OCI-LY1 (cell line): ENCODE results near the gene PICK1.

Experiments
- H2AFZ ChIP-seq: fragments of 200-600 bp; sonication (generic), shearing (Covaris generic); 2 replicates; pipeline ENCODE4 v1.6.0; 2014; ENCODE audit warnings: antibody characterized with exemption, mild to moderate bottlenecking, low read length
- H3F3A ChIP-seq: fragments of 200-600 bp; sonication (generic), shearing (Covaris generic); 2 replicates; pipeline ENCODE4 v1.6.0; 2014; ENCODE audit warnings: mild to moderate bottlenecking, antibody characterized with exemption, low read length, moderate library complexity; ENCODE audit not compliant: insufficient read depth
- H3K27ac ChIP-seq: fragments of 200-600 bp; sonication (generic); 2 replicates; pipeline ENCODE4 v1.5.1; 2014; ENCODE audit warnings: low read length, mixed run types, mild to moderate bottlenecking, low read depth; ENCODE audit not compliant: poor library complexity, severe bottlenecking
- H3K27me3 ChIP-seq: fragments of 200-600 bp; sonication (generic); 2 replicates; pipeline ENCODE4 v1.6.0; 2014; ENCODE audit warnings: antibody characterized with exemption, mild to moderate bottlenecking, low read length, moderate library complexity; ENCODE audit not compliant: insufficient read depth
- H3K36me3 ChIP-seq: fragments of 200-600 bp; sonication (generic); 2 replicates; pipeline ENCODE4 v1.6.1; 2014; ENCODE audit warnings: mild to moderate bottlenecking, antibody characterized with exemption, low read length, moderate library complexity, mixed read lengths; ENCODE audit not compliant: insufficient read depth
- H3K4me1 ChIP-seq: fragments of 200-600 bp; sonication (generic); 2 replicates; pipeline ENCODE4 v1.5.1; 2014; ENCODE audit warnings: mild to moderate bottlenecking, low read length, moderate library complexity; ENCODE audit not compliant: insufficient read depth, severe bottlenecking
- H3K4me2 ChIP-seq: fragments of 200-600 bp; sonication (generic), shearing (Covaris generic); 2 replicates; pipeline ENCODE4 v1.6.1; 2014; ENCODE audit warnings: low read length
- H3K4me3 ChIP-seq: fragments of 200-600 bp; sonication (generic); 2 replicates; pipeline ENCODE4 v1.5.1; 2014; ENCODE audit warnings: low read length, low read depth, mild to moderate bottlenecking, mixed read lengths; ENCODE audit not compliant: poor library complexity, severe bottlenecking
- H3K79me2 ChIP-seq: fragments of 200-600 bp; shearing (Covaris generic); 2 replicates; pipeline ENCODE4 v1.6.1; 2016; ENCODE audit warnings: mixed run types, low read length, mixed read lengths; ENCODE audit not compliant: insufficient read depth
- H3K9ac ChIP-seq: fragments of 200-600 bp; sonication (generic), shearing (Covaris generic); 2 replicates; pipeline ENCODE4 v1.6.1; 2014; ENCODE audit warnings: mild to moderate bottlenecking, low read length, mixed read lengths
- H3K9me2 ChIP-seq: fragments of 200-600 bp; sonication (generic), shearing (Covaris generic); 2 replicates; pipeline ENCODE4 v1.6.1; 2014; ENCODE audit warnings: low read depth, mild to moderate bottlenecking, low read length, mixed read lengths
- H3K9me3 ChIP-seq: fragments of 200-600 bp; shearing (Covaris generic); 2 replicates; pipeline ENCODE4 v1.6.1; 2014; ENCODE audit warnings: low read length, mixed read lengths
- H4K20me1 ChIP-seq: fragments of 200-600 bp; sonication (generic), shearing (Covaris generic); 2 replicates; pipeline ENCODE4 v1.6.0; 2016; ENCODE audit warnings: mild to moderate bottlenecking, low read length; ENCODE audit not compliant: insufficient read depth
- EZH2 ChIP-seq: fragments of 200-600 bp; sonication (generic), shearing (Covaris generic); IDR thresholded peaks from 2 replicates; pipeline ENCODE4 v1.8.0; 2017; ENCODE audit warnings: borderline replicate concordance, mixed run types, mild to moderate bottlenecking, antibody characterized with exemption, low read length, moderate library complexity, mixed read lengths
- TF ChIP-seq, protein P1 (sequence below): fragments of 200-600 bp; sonication (generic), shearing (Covaris generic); IDR thresholded peaks from 2 replicates; pipeline ENCODE4 v1.5.1; 2017; ENCODE audit warnings: mild to moderate bottlenecking, antibody characterized with exemption, low read length, moderate library complexity, mixed read lengths

PICK1 gene

DNA sequence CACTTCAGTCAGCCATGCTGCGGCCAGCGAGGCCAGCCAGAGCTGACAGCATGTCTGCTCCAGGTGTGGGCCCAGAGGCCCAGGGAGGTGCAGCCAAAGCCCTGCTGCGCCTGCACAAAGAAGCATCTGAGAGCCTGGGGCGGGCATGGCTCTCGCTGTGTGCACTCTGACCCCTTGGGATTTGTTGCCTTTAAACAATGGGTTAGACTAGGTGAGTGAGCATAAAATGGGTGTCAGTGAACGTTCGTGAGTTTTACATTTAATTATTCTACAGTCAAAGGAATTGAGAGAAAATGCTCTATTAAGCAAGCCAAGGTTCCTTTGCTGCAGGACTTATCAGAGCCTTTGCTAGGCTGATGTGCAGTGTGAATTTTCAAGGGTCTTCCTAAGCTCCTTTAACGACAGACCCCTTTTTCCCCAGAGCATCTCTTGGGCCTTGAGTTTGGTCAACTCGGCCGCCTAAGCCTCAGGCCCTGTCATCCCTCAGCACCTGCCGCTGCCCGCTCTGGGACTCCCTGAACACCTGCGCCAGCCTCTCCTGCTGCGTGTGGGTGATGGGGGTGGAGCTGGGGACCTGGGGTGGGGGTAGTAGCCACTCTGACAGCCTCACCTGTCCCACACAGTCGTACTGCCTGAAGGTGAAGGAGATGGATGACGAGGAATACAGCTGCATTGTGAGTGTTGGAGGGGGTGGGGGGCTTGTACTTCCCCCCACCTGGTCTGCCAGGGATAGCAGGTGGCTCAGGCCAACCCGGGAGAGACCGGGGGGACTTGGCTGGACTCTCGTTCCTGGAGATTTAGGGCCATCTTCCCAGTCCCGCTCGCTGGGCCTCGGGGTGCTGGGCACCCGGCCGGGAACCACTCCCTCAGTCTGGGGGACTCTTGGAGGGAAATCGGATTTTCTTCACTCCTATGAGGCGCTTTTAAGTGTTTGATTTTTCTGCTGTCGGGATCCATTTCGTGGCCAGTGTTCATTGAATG is 16.2 kb downstream of the PICK1 start:
- no peaks in the 10 kb centered on the region for H3K79me2 ChIP-seq
- no peak overlapping the region for H3K9ac ChIP-seq
- H3K36me3 ChIP-seq, result peaks cover 15% of the 10 kb centered on the region; the same call in 1 of the 2 replicates
- no peak overlapping the region for H3K27ac ChIP-seq
- no peak overlapping the region for H2AFZ ChIP-seq
- 0 out of 2 replicates have a peak, but pooled peaks cover 1% of the 10 kb centered on the region for H3K27me3 ChIP-seq
- H3K4me1 ChIP-seq, result no peaks in the 10 kb centered on the region
- H3K9me2 ChIP-seq, result no peaks in the 10 kb centered on the region
- no peaks in the 10 kb centered on the region for H3K9me3 ChIP-seq
- no peak overlapping the region for H3K4me3 ChIP-seq
- no peaks in the 10 kb centered on the region for H4K20me1 ChIP-seq
- no peak for TF ChIP-seq EZH2
- TF ChIP-seq, protein P1, sequence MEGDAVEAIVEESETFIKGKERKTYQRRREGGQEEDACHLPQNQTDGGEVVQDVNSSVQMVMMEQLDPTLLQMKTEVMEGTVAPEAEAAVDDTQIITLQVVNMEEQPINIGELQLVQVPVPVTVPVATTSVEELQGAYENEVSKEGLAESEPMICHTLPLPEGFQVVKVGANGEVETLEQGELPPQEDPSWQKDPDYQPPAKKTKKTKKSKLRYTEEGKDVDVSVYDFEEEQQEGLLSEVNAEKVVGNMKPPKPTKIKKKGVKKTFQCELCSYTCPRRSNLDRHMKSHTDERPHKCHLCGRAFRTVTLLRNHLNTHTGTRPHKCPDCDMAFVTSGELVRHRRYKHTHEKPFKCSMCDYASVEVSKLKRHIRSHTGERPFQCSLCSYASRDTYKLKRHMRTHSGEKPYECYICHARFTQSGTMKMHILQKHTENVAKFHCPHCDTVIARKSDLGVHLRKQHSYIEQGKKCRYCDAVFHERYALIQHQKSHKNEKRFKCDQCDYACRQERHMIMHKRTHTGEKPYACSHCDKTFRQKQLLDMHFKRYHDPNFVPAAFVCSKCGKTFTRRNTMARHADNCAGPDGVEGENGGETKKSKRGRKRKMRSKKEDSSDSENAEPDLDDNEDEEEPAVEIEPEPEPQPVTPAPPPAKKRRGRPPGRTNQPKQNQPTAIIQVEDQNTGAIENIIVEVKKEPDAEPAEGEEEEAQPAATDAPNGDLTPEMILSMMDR, result no peak
- H3K4me2 ChIP-seq, result no peak overlapping the region
- H3F3A ChIP-seq, result no peaks in the 10 kb centered on the region

DNA sequence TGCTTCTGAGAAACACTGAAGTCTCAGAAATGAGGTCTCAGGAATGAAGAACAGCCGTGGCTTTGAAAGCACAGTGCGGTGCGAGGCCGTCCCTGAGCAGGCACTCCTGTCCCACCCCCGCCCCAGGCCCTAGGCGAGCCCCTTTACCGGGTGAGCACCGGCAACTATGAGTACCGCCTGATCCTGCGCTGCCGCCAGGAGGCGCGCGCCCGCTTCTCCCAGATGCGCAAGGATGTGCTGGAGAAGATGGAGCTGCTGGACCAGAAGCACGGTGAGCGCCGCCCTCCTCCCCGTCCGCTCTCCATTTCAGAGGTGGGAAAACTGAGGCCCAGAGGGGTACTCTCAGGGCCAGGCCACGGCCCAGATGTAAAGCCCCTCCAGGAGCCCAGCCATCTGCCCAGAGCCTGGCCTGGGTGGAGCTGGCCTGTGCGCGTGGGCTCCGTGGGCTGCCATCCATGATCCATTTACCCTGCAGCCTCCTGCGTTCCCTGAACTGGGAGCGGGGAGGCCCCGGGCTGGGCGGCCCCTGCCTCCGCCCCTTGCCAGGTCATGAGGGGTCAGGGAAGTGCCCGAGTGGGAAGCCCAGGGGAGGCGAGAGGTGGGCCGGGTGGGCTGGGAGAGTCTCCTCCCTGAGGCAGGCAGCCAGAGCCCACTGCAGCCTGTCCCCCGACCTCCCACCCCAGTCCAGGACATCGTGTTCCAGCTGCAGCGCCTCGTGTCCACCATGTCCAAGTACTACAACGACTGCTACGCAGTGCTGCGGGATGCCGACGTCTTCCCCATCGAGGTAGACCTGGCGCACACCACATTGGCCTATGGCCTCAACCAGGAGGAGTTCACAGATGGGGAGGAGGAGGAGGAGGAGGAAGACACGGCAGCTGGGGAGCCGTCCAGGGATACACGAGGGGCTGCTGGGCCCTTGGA is 17.2 kb downstream of the PICK1 start:
- no peaks in the 10 kb centered on the region for H3K9me2 ChIP-seq
- H3K4me2 ChIP-seq, result no peak overlapping the region
- H3K9ac ChIP-seq, result no peak overlapping the region
- 0 out of 2 replicates have a peak, but pooled peaks cover 3% of the 10 kb centered on the region for H3K27me3 ChIP-seq
- TF ChIP-seq, protein P1, result no peak
- no peak for TF ChIP-seq EZH2
- H3K4me1 ChIP-seq, result no peaks in the 10 kb centered on the region
- H3F3A ChIP-seq, result no peaks in the 10 kb centered on the region
- H3K36me3 ChIP-seq, result peaks cover 15% of the 10 kb centered on the region; the same call in 1 of the 2 replicates
- no peak overlapping the region for H3K4me3 ChIP-seq
- no peak overlapping the region for H3K27ac ChIP-seq
- H3K79me2 ChIP-seq, result no peaks in the 10 kb centered on the region
- no peaks in the 10 kb centered on the region for H4K20me1 ChIP-seq
- no peaks in the 10 kb centered on the region for H3K9me3 ChIP-seq
- no peak overlapping the region for H2AFZ ChIP-seq

DNA sequence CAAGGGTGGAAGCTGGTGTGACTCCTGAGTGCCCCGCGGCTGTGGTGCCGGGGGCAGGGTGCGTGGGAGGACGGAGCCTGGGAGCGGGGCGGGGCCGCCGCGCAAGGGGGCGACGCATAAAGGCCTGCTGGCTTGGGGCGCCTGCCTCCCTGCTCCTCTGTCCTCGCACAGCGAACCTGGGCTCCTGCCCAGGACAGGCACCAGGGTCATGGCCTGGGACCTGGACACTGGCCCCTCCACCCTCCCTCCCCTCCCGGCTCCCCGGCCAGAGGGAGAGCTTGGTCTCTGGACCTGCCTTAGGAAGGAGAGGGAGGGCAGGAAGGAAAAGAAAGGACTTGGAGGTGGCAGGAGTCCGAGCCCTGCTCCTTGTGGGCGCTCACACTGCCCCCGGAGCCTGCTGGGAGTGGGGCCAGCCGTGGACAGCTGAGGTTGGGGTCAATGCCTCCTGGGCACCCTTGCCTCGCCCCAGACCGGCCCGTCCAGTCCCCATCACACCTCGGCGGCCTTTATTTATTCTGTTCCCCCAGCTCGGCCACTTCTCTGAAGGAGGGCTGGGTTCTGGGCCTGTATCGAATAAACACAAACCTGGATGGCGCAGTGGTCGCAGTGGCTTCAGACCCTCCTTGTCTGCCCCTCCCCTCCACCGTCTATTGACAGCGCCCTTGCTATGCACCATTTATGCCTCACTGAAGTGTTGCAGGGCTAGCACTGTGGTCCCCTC is 18.1 kb downstream of the PICK1 start:
- Histone ChIP-seq H3K36me3 (peaks cover 15% of the 10 kb centered on the region; the same call in 1 of the 2 replicates), H3K9ac (no peak overlapping the region), H3K27me3 (0 out of 2 replicates have a peak, but pooled peaks cover 3% of the 10 kb centered on the region), H3K9me3 (no peaks in the 10 kb centered on the region), H2AFZ (no peak overlapping the region), H3K27ac (no peak overlapping the region), H4K20me1 (no peaks in the 10 kb centered on the region), H3K4me3 (no peak overlapping the region), H3K9me2 (no peaks in the 10 kb centered on the region), H3K4me1 (no peaks in the 10 kb centered on the region), H3K4me2 (no peak overlapping the region), H3K79me2 (no peaks in the 10 kb centered on the region), H3F3A (no peaks in the 10 kb centered on the region)
- TF ChIP-seq EZH2, result no peak
- TF ChIP-seq, protein P1, result no peak
